Vagina (tissue), 2 donors: ENCODE data around the gene H19. TPM values are rescaled to one million over a fixed set of nuclear protein-coding genes. Genes with fewer than 3 reads are reported as not detected.

Experiments used
- DNase-seq, 2 donors: peaks; one replicate each; pipeline ENCODE4 v3.0.0-alpha.2; 2017; ENCODE audit errors: extremely low spot score in 2 of 2
- H3K27ac ChIP-seq: fragments of 200-600 bp; sonication (generic); one replicate; pipeline ENCODE4 v1.5.1; 2019
- H3K27me3 ChIP-seq: fragments of 200-600 bp; sonication (generic); one replicate; pipeline ENCODE4 v1.5.1; 2019
- H3K36me3 ChIP-seq, 2 donors: fragments of 200-600 bp; sonication (generic); one replicate each; pipeline ENCODE4 v1.5.1; 2017 to 2019
- H3K4me1 ChIP-seq: fragments of 200-600 bp; sonication (generic); one replicate; pipeline ENCODE4 v1.5.1; 2019
- H3K4me3 ChIP-seq, 2 donors: fragments of 200-600 bp; sonication (generic); 1 replicate in 1 of 2; 2 replicates in 1 of 2; pipeline ENCODE4 v1.5.1; 2016 to 2019
- H3K9me3 ChIP-seq: fragments of 200-600 bp; sonication (generic); one replicate; pipeline ENCODE4 v1.5.1; 2019
- POLR2A ChIP-seq, 2 donors: fragments of 450-650 bp; IDR thresholded peaks; one replicate each; pipeline ENCODE4 v1.6.1; 2017; ENCODE audit warnings: antibody characterized with exemption in 2 of 2, mild to moderate bottlenecking in 2 of 2, moderate library complexity in 2 of 2
- POLR2AphosphoS5 ChIP-seq, 2 donors: sonication (generic); formaldehyde crosslinking; IDR thresholded peaks; one replicate each; pipeline ENCODE4 v1.9.0; 2017; ENCODE audit warnings: antibody characterized with exemption in 2 of 2, mild to moderate bottlenecking in 2 of 2, low read depth in 1 of 2; ENCODE audit not compliant: insufficient read depth in 1 of 2
- intact Hi-C: fragments of 100-400 bp; cut with DNase I; formaldehyde crosslinking; loops from one replicate; pipeline ENCODE4 v1.15.1; 2023
- total RNA-seq: library from RNA; depleted of rRNA; stranded (reverse); fragments of >200 nt; gene quantifications from one replicate; pipeline ENCODE4 v1.2.3, GENCODE V29; 2016
- TF ChIP-seq, protein P1 (sequence below), 3 experiments: fragments of 450-650 bp in 2 of 3; fragments of 200-600 bp in 1 of 3; sonication (generic) in 1 of 3; IDR thresholded peaks; one replicate each; pipeline ENCODE4 v1.5.1; 2017 to 2019; ENCODE audit warnings: antibody characterized with exemption in 3 of 3, mild to moderate bottlenecking in 2 of 3, moderate library complexity in 2 of 3

Gene H19
- total RNA-seq, 1 donor from 2014 or later = 252 TPM

DNA sequence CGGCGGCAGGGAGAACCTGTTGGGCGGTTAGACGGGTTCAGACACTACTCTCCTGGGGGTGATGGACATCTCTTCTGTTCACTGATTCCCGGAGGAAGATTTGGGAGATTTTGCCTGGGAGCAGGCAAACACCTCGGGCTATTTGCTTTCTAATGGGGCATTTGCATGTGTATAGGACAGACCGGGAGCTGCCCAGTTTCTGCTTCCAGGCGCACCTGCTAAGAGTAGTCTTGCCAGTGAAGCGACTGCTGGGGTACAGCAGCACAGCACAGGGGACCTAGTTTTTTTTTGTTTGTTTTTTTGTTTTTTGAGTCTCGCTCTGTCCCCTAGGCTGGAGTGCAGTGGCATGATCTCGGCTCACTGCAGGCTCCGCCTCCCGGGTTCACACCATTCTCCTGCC lies 6.8 kb upstream of the H19 start:
- Histone ChIP-seq H3K27ac (no peak overlapping the region), H3K36me3 (no peaks in the 10 kb centered on the region), H3K4me3 (no peak overlapping the region), H3K4me1 (no peaks in the 10 kb centered on the region), H3K27me3 (no peaks in the 10 kb centered on the region), H3K9me3 (no peaks in the 10 kb centered on the region)
- TF ChIP-seq POLR2AphosphoS5 (IDR thresholded peaks at IDR 0.05; ENCODE audit: insufficient read depth in 1 of 2, low read depth in 1 of 2) (no peak), POLR2A (IDR thresholded peaks at IDR 0.05) (no peak)
- TF ChIP-seq, protein P1, sequence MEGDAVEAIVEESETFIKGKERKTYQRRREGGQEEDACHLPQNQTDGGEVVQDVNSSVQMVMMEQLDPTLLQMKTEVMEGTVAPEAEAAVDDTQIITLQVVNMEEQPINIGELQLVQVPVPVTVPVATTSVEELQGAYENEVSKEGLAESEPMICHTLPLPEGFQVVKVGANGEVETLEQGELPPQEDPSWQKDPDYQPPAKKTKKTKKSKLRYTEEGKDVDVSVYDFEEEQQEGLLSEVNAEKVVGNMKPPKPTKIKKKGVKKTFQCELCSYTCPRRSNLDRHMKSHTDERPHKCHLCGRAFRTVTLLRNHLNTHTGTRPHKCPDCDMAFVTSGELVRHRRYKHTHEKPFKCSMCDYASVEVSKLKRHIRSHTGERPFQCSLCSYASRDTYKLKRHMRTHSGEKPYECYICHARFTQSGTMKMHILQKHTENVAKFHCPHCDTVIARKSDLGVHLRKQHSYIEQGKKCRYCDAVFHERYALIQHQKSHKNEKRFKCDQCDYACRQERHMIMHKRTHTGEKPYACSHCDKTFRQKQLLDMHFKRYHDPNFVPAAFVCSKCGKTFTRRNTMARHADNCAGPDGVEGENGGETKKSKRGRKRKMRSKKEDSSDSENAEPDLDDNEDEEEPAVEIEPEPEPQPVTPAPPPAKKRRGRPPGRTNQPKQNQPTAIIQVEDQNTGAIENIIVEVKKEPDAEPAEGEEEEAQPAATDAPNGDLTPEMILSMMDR (IDR thresholded peaks at IDR 0.05) = no peak
- intact Hi-C loops = no loop called here
- no peak for DNase-seq

- intact Hi-C loops = no loop called here
- Histone ChIP-seq H3K9me3 (no peaks in the 10 kb centered on the region), H3K27me3 (no peaks in the 10 kb centered on the region), H3K27ac (no peak overlapping the region), H3K4me3 (no peak overlapping the region), H3K36me3 (no peaks in the 10 kb centered on the region), H3K4me1 (no peaks in the 10 kb centered on the region)
- DNase-seq = no peak
- TF ChIP-seq POLR2AphosphoS5 (IDR thresholded peaks at IDR 0.05; ENCODE audit: insufficient read depth in 1 of 2, low read depth in 1 of 2) (no peak), POLR2A (IDR thresholded peaks at IDR 0.05) (no peak)
- TF ChIP-seq, protein P1 (IDR thresholded peaks at IDR 0.05) = no peak
Measured at GRCh38 chr11:2002807-2003206, 5.2 kb upstream of the H19 start.

- DNase-seq = no peak
- Histone ChIP-seq H3K36me3 (no peaks in the 10 kb centered on the region), H3K4me1 (no peaks in the 10 kb centered on the region), H3K4me3 (no peak overlapping the region), H3K27ac (no peak overlapping the region), H3K27me3 (no peaks in the 10 kb centered on the region), H3K9me3 (no peaks in the 10 kb centered on the region)
- intact Hi-C loops = no loop called here
- TF ChIP-seq, protein P1 (IDR thresholded peaks at IDR 0.05) = no peak
- no peak for TF ChIP-seq POLR2AphosphoS5 (IDR thresholded peaks at IDR 0.05; ENCODE audit: insufficient read depth in 1 of 2, low read depth in 1 of 2)
- TF ChIP-seq POLR2A (IDR thresholded peaks at IDR 0.05) = no peak
Measured at GRCh38 chr11:2002042-2002776, 4.6 kb upstream of the H19 start.

DNA sequence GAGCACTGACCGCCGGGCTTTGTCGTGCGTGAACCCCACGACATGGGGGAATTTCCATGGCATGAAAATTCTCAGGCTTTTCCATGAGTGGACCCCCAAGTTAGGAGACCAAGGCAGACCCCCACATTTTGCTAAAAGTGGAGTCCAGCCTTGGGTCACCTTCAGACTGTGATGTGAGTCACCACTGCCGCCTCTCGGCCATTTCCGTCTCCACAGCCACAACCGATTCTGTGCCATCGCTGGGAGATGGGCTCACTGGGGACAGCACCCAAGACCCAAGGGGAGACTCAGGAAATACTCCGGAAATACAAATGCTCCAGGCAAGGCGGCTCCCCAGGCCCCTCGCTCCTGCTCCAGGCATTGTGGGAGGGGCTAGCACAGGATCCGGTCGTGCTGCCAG lies 1.2 kb upstream of the H19 start:
- no peaks in the 10 kb centered on the region for H3K36me3 ChIP-seq
- H3K27ac ChIP-seq = no peak overlapping the region
- no peak for TF ChIP-seq POLR2AphosphoS5 (IDR thresholded peaks at IDR 0.05; ENCODE audit: insufficient read depth in 1 of 2, low read depth in 1 of 2)
- TF ChIP-seq, protein P1 (IDR thresholded peaks at IDR 0.05) = no peak
- TF ChIP-seq POLR2A (IDR thresholded peaks at IDR 0.05) = no peak
- no peak for DNase-seq
- no peaks in the 10 kb centered on the region for H3K27me3 ChIP-seq
- H3K9me3 ChIP-seq = no peaks in the 10 kb centered on the region
- intact Hi-C loops = no loop called here
- H3K4me1 ChIP-seq = no peaks in the 10 kb centered on the region
- no peak overlapping the region for H3K4me3 ChIP-seq

DNA sequence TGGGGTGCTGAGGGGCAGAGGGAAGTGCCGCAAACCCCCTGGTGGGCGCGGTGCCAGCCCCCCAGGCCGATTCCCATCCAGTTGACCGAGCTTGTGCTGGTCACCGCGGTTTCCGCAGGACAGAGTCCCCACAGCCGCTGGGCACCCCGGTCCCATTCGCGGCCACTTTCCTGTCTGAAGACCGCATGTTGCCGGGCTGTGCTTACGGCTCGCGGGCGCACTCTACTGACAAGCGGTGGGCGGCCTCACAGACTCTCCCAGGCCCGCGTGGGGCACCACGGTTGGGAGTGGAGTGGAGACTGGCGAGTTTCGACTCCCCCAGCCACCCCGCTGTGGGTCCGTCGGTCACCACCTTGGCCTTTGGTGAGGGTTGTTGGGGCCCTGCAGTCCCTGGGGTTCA lies 648 bp upstream of the H19 start:
- intact Hi-C loops = no loop called here
- H3K27ac ChIP-seq = no peak overlapping the region

More for the DNA sequence above, 648 bp upstream of the H19 start:
- Histone ChIP-seq H3K9me3 (no peaks in the 10 kb centered on the region), H3K4me3 (no peak overlapping the region), H3K36me3 (no peaks in the 10 kb centered on the region), H3K27me3 (no peaks in the 10 kb centered on the region), H3K4me1 (no peaks in the 10 kb centered on the region)
- TF ChIP-seq, protein P1 (IDR thresholded peaks at IDR 0.05) = no peak
- TF ChIP-seq POLR2AphosphoS5 (IDR thresholded peaks at IDR 0.05; ENCODE audit: insufficient read depth in 1 of 2, low read depth in 1 of 2) = no peak
- no peak for TF ChIP-seq POLR2A (IDR thresholded peaks at IDR 0.05)
- DNase-seq = no peak
